Body of pancreas (tissue), 4 donors: ENCODE data around the gene FAM120B.

Experiments used
- POLR2A ChIP-seq, 3 donors: fragments of 450-650 bp; IDR thresholded peaks; one replicate each; pipeline ENCODE4 v1.6.1; 2016; ENCODE audit warnings: antibody characterized with exemption in 3 of 3, mild to moderate bottlenecking in 2 of 3
- TF ChIP-seq, protein P1 (sequence below), 7 experiments: fragments of 450-650 bp in 4 of 7; fragments of 200-600 bp in 3 of 7; sonication (generic) in 3 of 7; IDR thresholded peaks; one replicate each; pipeline ENCODE4 v1.5.1; 2016 to 2019; ENCODE audit warnings: antibody characterized with exemption in 7 of 7

DNA sequence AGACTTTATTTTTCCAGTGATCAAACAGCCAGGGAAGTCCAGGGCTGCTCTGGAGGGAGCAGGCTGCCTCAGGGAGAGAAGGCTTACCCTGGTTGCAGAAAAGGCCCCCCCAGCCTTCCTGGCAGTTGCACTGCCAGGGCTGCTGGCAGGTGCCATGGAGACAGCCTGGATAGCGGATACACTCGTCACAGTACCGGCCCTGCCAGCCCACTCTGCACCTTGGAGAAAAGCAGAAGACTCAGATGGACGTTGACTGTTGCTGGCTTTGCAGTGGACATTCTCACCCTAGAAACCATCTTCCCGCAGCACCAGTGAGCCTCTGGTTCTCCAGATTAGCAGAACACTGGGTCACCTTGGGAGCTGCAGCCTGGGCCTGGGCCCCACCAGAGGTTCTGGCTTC, 21.1 kb upstream of the FAM120B start:
- TF ChIP-seq POLR2A (IDR thresholded peaks at IDR 0.05), result no peak
- TF ChIP-seq, protein P1, sequence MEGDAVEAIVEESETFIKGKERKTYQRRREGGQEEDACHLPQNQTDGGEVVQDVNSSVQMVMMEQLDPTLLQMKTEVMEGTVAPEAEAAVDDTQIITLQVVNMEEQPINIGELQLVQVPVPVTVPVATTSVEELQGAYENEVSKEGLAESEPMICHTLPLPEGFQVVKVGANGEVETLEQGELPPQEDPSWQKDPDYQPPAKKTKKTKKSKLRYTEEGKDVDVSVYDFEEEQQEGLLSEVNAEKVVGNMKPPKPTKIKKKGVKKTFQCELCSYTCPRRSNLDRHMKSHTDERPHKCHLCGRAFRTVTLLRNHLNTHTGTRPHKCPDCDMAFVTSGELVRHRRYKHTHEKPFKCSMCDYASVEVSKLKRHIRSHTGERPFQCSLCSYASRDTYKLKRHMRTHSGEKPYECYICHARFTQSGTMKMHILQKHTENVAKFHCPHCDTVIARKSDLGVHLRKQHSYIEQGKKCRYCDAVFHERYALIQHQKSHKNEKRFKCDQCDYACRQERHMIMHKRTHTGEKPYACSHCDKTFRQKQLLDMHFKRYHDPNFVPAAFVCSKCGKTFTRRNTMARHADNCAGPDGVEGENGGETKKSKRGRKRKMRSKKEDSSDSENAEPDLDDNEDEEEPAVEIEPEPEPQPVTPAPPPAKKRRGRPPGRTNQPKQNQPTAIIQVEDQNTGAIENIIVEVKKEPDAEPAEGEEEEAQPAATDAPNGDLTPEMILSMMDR (IDR thresholded peaks at IDR 0.05), result no peak
